ENCODE measurements around the gene SSU72.
"Not testable (repeated sequence)": the region's sequence is repeated elsewhere in the genome, so short reads cannot be mapped to it uniquely, and the experiment has no call there.

SSU72 gene

GRCh38 chr1:1505801-1506200, 68.9 kb downstream of the SSU72 start:
- not testable (repeated sequence) for H3K27ac ChIP-seq (ENCODE audit: low read depth, low read length); H3K9ac ChIP-seq (ENCODE audit: low read length); H3K4me3 ChIP-seq (ENCODE audit: low read depth, low read length); H3K27me3 ChIP-seq (ENCODE audit: control insufficient read depth, insufficient read depth, low read length); H3K9me3 ChIP-seq (ENCODE audit: control insufficient read depth, insufficient read depth, low read depth, low read length); H3K4me1 ChIP-seq (ENCODE audit: control insufficient read depth, insufficient read depth, low read length); H3K36me3 ChIP-seq (ENCODE audit: control insufficient read depth, insufficient read depth, low read length)

GRCh38 chr1:1505366-1505798, 69.3 kb downstream of the SSU72 start:
- peak overlapping the region; percentile 26 for H3K9ac ChIP-seq (ENCODE audit: low read length)
- H3K27me3 ChIP-seq (ENCODE audit: control insufficient read depth, insufficient read depth, low read length); H3K4me1 ChIP-seq (ENCODE audit: control insufficient read depth, insufficient read depth, low read length); H3K9me3 ChIP-seq (ENCODE audit: control insufficient read depth, insufficient read depth, low read depth, low read length); H3K36me3 ChIP-seq (ENCODE audit: control insufficient read depth, insufficient read depth, low read length); H3K27ac ChIP-seq (ENCODE audit: low read depth, low read length): not testable (repeated sequence)
- H3K4me3 ChIP-seq (ENCODE audit: low read depth, low read length): peak overlapping the region; percentile 46; the same call in 1 of the 2 replicates

DNA sequence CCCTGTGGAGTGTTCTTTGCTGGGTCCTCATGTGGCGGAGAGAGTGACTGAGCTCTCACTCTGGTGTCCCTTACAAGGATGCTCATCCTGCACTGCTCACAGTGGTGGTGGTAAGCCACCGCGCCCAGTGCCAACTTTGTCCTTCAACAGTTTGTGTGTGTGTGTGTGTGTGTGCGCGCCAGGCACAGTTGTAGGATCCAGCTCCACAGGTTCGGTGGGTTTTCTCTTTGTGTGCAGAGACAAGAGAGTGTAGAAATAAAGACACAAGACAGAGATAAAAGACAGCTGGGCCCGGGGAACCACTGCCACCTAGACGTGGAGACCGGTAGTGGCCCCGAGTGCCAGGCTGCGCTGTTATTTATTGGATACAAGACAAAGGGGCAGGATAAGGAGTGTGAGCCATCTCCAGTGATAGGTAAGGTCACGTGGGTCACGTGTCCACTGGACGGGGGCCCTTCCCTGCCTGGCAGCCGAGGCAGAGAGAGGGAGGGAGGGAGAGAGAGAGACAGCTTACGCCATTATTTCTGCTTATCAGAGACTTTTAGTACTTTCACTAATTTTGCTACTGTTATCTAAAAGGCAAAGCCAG, 69.8 kb downstream of the SSU72 start:
- H3K9ac ChIP-seq (ENCODE audit: low read length): peak overlapping the region; percentile 26
- not testable (repeated sequence) for H3K27me3 ChIP-seq (ENCODE audit: control insufficient read depth, insufficient read depth, low read length); H3K27ac ChIP-seq (ENCODE audit: low read depth, low read length); H3K9me3 ChIP-seq (ENCODE audit: control insufficient read depth, insufficient read depth, low read depth, low read length); H3K4me1 ChIP-seq (ENCODE audit: control insufficient read depth, insufficient read depth, low read length); H3K36me3 ChIP-seq (ENCODE audit: control insufficient read depth, insufficient read depth, low read length)
- H3K4me3 ChIP-seq (ENCODE audit: low read depth, low read length): peak overlapping the region; percentile 46; the same call in 1 of the 2 replicates

GRCh38 chr1:1495461-1495975, 79.1 kb downstream of the SSU72 start:
- peaks cover 45% of the 10 kb centered on the region for H3K36me3 ChIP-seq (ENCODE audit: control insufficient read depth, insufficient read depth, low read length)
- H3K9me3 ChIP-seq (ENCODE audit: control insufficient read depth, insufficient read depth, low read depth, low read length): not testable (repeated sequence)

GRCh38 chr1:1494311-1494710, 80.4 kb downstream of the SSU72 start:
- H3K4me3 ChIP-seq (ENCODE audit: low read depth, low read length); H3K9me3 ChIP-seq (ENCODE audit: control insufficient read depth, insufficient read depth, low read depth, low read length); H3K4me1 ChIP-seq (ENCODE audit: control insufficient read depth, insufficient read depth, low read length); H3K27ac ChIP-seq (ENCODE audit: low read depth, low read length); H3K27me3 ChIP-seq (ENCODE audit: control insufficient read depth, insufficient read depth, low read length); H3K9ac ChIP-seq (ENCODE audit: low read length): not testable (repeated sequence)
- H3K36me3 ChIP-seq (ENCODE audit: control insufficient read depth, insufficient read depth, low read length): peaks cover 55% of the 10 kb centered on the region

More at GRCh38 chr1:1495461-1495975, 79.1 kb downstream of the SSU72 start:
- H3K27ac ChIP-seq (ENCODE audit: low read depth, low read length); H3K4me3 ChIP-seq (ENCODE audit: low read depth, low read length); H3K9ac ChIP-seq (ENCODE audit: low read length); H3K27me3 ChIP-seq (ENCODE audit: control insufficient read depth, insufficient read depth, low read length); H3K4me1 ChIP-seq (ENCODE audit: control insufficient read depth, insufficient read depth, low read length): not testable (repeated sequence)
